ENCODE measurements around the gene SH3BP2.

The SH3BP2 gene

GRCh38 chr4:2843941-2844584 lies 51.2 kb downstream of the SH3BP2 start:
- Histone ChIP-seq H3K4me3 (ENCODE audit: low read depth, low read length) (peak overlapping the region; percentile 95), H3K36me3 (ENCODE audit: control insufficient read depth, insufficient read depth, low read length) (no peaks in the 10 kb centered on the region), H3K4me1 (ENCODE audit: control insufficient read depth, insufficient read depth, low read length) (peaks cover 9% of the 10 kb centered on the region), H3K27me3 (ENCODE audit: control insufficient read depth, insufficient read depth, low read length) (no peaks in the 10 kb centered on the region), H3K9ac (ENCODE audit: low read depth, low read length) (peak overlapping the region; percentile 14; the same call in 1 of the 2 replicates), H3K27ac (ENCODE audit: low read depth, low read length) (peak overlapping the region; percentile 68), H3K9me3 (ENCODE audit: control insufficient read depth, insufficient read depth, low read length) (0 out of 2 replicates have a peak, but pooled peaks cover 3% of the 10 kb centered on the region)

DNA sequence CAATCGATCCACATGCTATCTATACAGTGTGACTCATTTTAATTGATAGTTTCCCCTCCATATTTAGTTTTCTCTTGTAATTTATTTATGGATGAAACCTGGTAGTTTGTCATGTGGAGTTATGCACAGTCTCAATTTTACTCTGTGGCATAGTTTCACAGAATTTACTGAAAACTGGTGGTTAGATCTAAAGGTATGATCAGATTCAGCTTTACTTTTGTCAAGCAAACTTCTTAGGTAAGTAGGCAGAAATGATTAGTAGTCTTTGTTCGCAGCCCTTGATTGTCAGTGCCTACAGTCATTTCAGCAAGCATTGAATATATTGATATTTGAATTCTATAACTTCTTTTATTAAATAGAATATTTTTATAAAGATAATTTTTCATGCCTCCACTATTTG lies 53.3 kb downstream of the SH3BP2 start:
- Histone ChIP-seq H3K4me3 (ENCODE audit: low read depth, low read length) (no peak overlapping the region), H3K9me3 (ENCODE audit: control insufficient read depth, insufficient read depth, low read length) (no peaks in the 10 kb centered on the region), H3K27me3 (ENCODE audit: control insufficient read depth, insufficient read depth, low read length) (no peaks in the 10 kb centered on the region), H3K27ac (ENCODE audit: low read depth, low read length) (no peak overlapping the region), H3K9ac (ENCODE audit: low read depth, low read length) (no peak overlapping the region), H3K36me3 (ENCODE audit: control insufficient read depth, insufficient read depth, low read length) (no peaks in the 10 kb centered on the region), H3K4me1 (ENCODE audit: control insufficient read depth, insufficient read depth, low read length) (peaks cover 9% of the 10 kb centered on the region)

GRCh38 chr4:2847302-2847871 lies 54.5 kb downstream of the SH3BP2 start:
- H3K9ac ChIP-seq (ENCODE audit: low read depth, low read length), result no peak overlapping the region
- peaks cover 7% of the 10 kb centered on the region for H3K4me1 ChIP-seq (ENCODE audit: control insufficient read depth, insufficient read depth, low read length)
- no peaks in the 10 kb centered on the region for H3K36me3 ChIP-seq (ENCODE audit: control insufficient read depth, insufficient read depth, low read length)
- H3K9me3 ChIP-seq (ENCODE audit: control insufficient read depth, insufficient read depth, low read length), result no peaks in the 10 kb centered on the region
- H3K4me3 ChIP-seq (ENCODE audit: low read depth, low read length), result no peak overlapping the region
- no peak overlapping the region for H3K27ac ChIP-seq (ENCODE audit: low read depth, low read length)
- H3K27me3 ChIP-seq (ENCODE audit: control insufficient read depth, insufficient read depth, low read length), result no peaks in the 10 kb centered on the region

- Histone ChIP-seq H3K27ac (ENCODE audit: low read depth, low read length) (no peak overlapping the region), H3K4me1 (ENCODE audit: control insufficient read depth, insufficient read depth, low read length) (no peaks in the 10 kb centered on the region; the same call in 1 of the 2 replicates)
Measured at GRCh38 chr4:2848449-2848848, 55.6 kb downstream of the SH3BP2 start.

DNA sequence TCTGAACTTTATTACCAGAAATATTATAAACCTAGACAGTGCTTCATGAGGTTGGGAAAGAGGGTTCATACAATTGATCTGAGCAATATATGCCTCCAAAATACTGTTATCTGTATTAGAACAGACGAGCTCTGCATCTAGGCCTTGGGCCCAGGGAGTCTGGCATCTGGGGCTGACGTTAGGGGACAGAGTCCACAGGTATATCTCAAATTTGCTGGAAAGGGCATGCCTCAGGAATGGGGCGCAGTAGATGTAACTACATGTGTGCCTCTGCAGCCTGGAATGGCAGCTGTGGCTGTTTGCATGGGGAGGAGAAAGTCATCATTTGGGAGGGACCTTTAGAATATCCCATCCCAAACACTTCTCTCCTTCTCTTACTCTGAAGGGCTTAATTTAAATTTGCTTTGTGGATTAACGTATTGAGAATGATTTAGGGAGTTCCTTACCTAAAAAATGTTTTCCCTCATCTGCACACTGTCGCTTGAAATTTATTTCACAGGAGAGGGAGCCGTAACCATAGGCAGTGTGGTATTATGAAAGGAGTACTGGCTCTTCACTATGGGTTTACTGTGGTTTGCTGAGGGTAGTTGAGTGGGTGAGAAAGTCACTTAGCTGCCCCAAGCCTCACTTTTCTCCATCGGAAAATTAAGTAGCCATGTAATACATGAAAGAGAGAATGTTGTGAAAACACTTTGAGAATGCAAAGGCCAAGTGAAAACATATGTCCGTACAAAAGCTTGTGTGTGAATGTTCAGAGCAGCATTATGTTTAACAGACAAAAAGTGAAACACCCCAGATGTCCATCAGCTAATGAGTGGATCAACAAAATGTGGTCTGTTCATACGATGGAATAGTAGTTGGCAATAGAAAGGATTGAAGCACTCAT lies 56.6 kb downstream of the SH3BP2 start:
- Histone ChIP-seq H3K4me1 (ENCODE audit: control insufficient read depth, insufficient read depth, low read length) (no peaks in the 10 kb centered on the region; the same call in 1 of the 2 replicates), H3K27me3 (ENCODE audit: control insufficient read depth, insufficient read depth, low read length) (no peaks in the 10 kb centered on the region), H3K9ac (ENCODE audit: low read depth, low read length) (no peak overlapping the region), H3K4me3 (ENCODE audit: low read depth, low read length) (no peak overlapping the region), H3K36me3 (ENCODE audit: control insufficient read depth, insufficient read depth, low read length) (peaks cover 11% of the 10 kb centered on the region), H3K27ac (ENCODE audit: low read depth, low read length) (no peak overlapping the region), H3K9me3 (ENCODE audit: control insufficient read depth, insufficient read depth, low read length) (no peaks in the 10 kb centered on the region)

More at GRCh38 chr4:2848449-2848848, 55.6 kb downstream of the SH3BP2 start:
- H3K27me3 ChIP-seq (ENCODE audit: control insufficient read depth, insufficient read depth, low read length), result no peaks in the 10 kb centered on the region
- peaks cover 1% of the 10 kb centered on the region; the same call in 1 of the 2 replicates for H3K36me3 ChIP-seq (ENCODE audit: control insufficient read depth, insufficient read depth, low read length)
- no peak overlapping the region for H3K4me3 ChIP-seq (ENCODE audit: low read depth, low read length)
- no peaks in the 10 kb centered on the region for H3K9me3 ChIP-seq (ENCODE audit: control insufficient read depth, insufficient read depth, low read length)
- no peak overlapping the region for H3K9ac ChIP-seq (ENCODE audit: low read depth, low read length)

DNA sequence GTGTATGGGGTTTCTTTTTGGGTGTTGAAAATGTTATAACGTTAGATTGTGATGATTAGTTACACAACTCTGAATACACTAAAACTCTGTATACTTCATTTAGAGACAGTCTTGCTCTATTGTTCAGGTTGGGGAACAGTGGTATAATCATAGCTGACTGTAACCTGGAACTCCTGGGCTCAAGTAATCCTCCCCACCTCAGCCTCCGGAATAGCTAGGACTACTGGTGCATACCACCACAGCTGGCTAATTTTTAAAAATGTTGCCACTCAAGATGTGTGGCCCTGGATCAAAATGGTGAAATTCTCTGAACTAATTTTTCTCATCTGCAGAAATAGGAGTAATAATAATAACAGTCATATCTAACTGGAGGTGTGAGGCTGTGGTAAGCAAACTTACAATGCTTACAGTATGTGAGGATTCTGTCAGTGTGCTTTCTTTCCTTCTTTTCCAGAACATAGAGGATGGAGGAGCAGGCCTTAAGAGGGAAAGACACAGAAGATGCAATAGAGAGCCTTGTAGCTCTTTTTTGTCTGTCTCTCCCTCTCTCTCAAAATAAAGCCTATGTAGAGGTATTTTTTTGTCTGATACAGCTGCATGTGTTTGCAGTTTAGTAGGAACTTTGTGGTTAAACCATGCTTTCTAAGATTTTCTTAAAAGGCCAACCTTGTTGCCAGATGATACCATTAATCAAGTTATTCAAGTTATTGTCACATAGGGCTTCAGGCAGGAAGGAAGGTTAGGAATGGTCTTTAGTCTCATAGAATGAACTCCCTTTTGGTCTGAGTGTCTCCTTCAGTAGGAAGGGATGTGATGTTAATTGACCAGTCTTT lies 58.3 kb downstream of the SH3BP2 start:
- H3K36me3 ChIP-seq (ENCODE audit: control insufficient read depth, insufficient read depth, low read length), result peaks cover 18% of the 10 kb centered on the region
- no peak overlapping the region for H3K9ac ChIP-seq (ENCODE audit: low read depth, low read length)
- no peak overlapping the region for H3K27ac ChIP-seq (ENCODE audit: low read depth, low read length)
- H3K4me3 ChIP-seq (ENCODE audit: low read depth, low read length), result no peak overlapping the region
- no peaks in the 10 kb centered on the region for H3K9me3 ChIP-seq (ENCODE audit: control insufficient read depth, insufficient read depth, low read length)
- H3K4me1 ChIP-seq (ENCODE audit: control insufficient read depth, insufficient read depth, low read length), result no peaks in the 10 kb centered on the region
- no peaks in the 10 kb centered on the region for H3K27me3 ChIP-seq (ENCODE audit: control insufficient read depth, insufficient read depth, low read length)

GRCh38 chr4:2852481-2852921 lies 59.6 kb downstream of the SH3BP2 start:
- Histone ChIP-seq H3K27me3 (ENCODE audit: control insufficient read depth, insufficient read depth, low read length) (no peaks in the 10 kb centered on the region), H3K4me3 (ENCODE audit: low read depth, low read length) (no peak overlapping the region), H3K36me3 (ENCODE audit: control insufficient read depth, insufficient read depth, low read length) (peaks cover 18% of the 10 kb centered on the region), H3K9me3 (ENCODE audit: control insufficient read depth, insufficient read depth, low read length) (no peaks in the 10 kb centered on the region), H3K9ac (ENCODE audit: low read depth, low read length) (no peak overlapping the region), H3K27ac (ENCODE audit: low read depth, low read length) (no peak overlapping the region), H3K4me1 (ENCODE audit: control insufficient read depth, insufficient read depth, low read length) (no peaks in the 10 kb centered on the region)

- Histone ChIP-seq H3K9ac (ENCODE audit: low read depth, low read length) (no peak overlapping the region), H3K9me3 (ENCODE audit: control insufficient read depth, insufficient read depth, low read length) (no peaks in the 10 kb centered on the region), H3K27me3 (ENCODE audit: control insufficient read depth, insufficient read depth, low read length) (no peaks in the 10 kb centered on the region), H3K27ac (ENCODE audit: low read depth, low read length) (no peak overlapping the region), H3K36me3 (ENCODE audit: control insufficient read depth, insufficient read depth, low read length) (peaks cover 18% of the 10 kb centered on the region), H3K4me3 (ENCODE audit: low read depth, low read length) (no peak overlapping the region), H3K4me1 (ENCODE audit: control insufficient read depth, insufficient read depth, low read length) (peaks cover 13% of the 10 kb centered on the region)
Measured at GRCh38 chr4:2855584-2855983, 62.7 kb downstream of the SH3BP2 start.

- Histone ChIP-seq H3K9ac (ENCODE audit: low read depth, low read length) (no peak overlapping the region), H3K27me3 (ENCODE audit: control insufficient read depth, insufficient read depth, low read length) (no peaks in the 10 kb centered on the region), H3K4me3 (ENCODE audit: low read depth, low read length) (no peak overlapping the region), H3K9me3 (ENCODE audit: control insufficient read depth, insufficient read depth, low read length) (no peaks in the 10 kb centered on the region), H3K27ac (ENCODE audit: low read depth, low read length) (no peak overlapping the region), H3K4me1 (ENCODE audit: control insufficient read depth, insufficient read depth, low read length) (peaks cover 20% of the 10 kb centered on the region), H3K36me3 (ENCODE audit: control insufficient read depth, insufficient read depth, low read length) (peaks cover 18% of the 10 kb centered on the region)
Measured at GRCh38 chr4:2856266-2856665, 63.4 kb downstream of the SH3BP2 start.

DNA sequence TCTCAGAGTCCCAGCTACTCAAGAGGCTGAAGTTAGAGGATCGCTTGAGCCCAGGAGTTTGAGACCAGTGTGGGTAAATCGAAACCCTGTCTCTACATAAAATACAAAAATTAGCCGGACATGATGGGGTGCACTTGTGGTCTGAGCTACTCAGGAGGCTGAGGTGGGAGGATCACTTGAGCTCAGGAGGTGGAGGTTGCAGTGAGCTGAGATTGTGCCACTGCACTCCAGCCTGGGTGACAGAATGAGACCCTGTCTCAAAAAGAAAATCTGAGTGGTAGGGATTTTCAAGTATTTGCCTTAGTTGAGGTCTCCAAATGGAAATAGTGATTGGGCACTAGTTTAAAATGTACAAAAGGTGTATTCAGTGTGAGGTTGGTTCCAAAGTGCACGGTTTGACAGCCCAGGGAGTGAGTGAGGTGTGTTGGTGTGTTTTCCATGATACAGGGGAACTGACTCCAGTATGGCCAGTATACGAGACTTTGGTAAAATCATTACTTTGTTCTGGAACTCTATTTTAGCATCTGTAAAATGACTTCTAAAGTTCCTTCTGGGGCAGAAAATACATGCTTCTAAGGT lies 64.6 kb downstream of the SH3BP2 start:
- Histone ChIP-seq H3K27ac (ENCODE audit: low read depth, low read length) (no peak overlapping the region), H3K4me3 (ENCODE audit: low read depth, low read length) (no peak overlapping the region), H3K27me3 (ENCODE audit: control insufficient read depth, insufficient read depth, low read length) (no peaks in the 10 kb centered on the region), H3K36me3 (ENCODE audit: control insufficient read depth, insufficient read depth, low read length) (peaks cover 18% of the 10 kb centered on the region), H3K9ac (ENCODE audit: low read depth, low read length) (no peak overlapping the region), H3K4me1 (ENCODE audit: control insufficient read depth, insufficient read depth, low read length) (peaks cover 32% of the 10 kb centered on the region), H3K9me3 (ENCODE audit: control insufficient read depth, insufficient read depth, low read length) (no peaks in the 10 kb centered on the region)
